DOHH2 (cell line): ENCODE measurements around the gene TARBP1.

Experiments used
- CTCF ChIP-seq: fragments of 200-600 bp; sonication (generic); IDR thresholded peaks from one replicate; pipeline ENCODE4 v1.5.1; 2014; ENCODE audit warnings: antibody characterized with exemption, mild to moderate bottlenecking, low read depth, low read length; ENCODE audit not compliant: poor library complexity, severe bottlenecking
- EZH2phosphoT487 ChIP-seq: fragments of 200-600 bp; sonication (generic); IDR thresholded peaks from 2 replicates; pipeline ENCODE4 v1.6.1; 2017; ENCODE audit warnings: borderline replicate concordance, mild to moderate bottlenecking, antibody characterized with exemption, low read length, moderate library complexity, mixed read lengths

GRCh38 chr1:234484218-234484617 is 5.2 kb upstream of the TARBP1 start:
- no peak for TF ChIP-seq CTCF
- no peak for TF ChIP-seq EZH2phosphoT487
